Germinal center (tissue), 1 donor: ENCODE data around the gene CCDC7.
"Not testable (repeated sequence)": the region's sequence is repeated elsewhere in the genome, so short reads cannot be mapped to it uniquely, and the experiment has no call there.

Experiments
- DNase-seq: peaks from one replicate; pipeline ENCODE4 v3.0.0; 2012; ENCODE audit warnings: mixed read lengths, low spot score

Gene CCDC7

GRCh38 chr10:32887481-32887880, 441.5 kb downstream of the CCDC7 start:
- no peak for DNase-seq

- DNase-seq: no peak
Observed at GRCh38 chr10:32888161-32888927, 442.4 kb downstream of the CCDC7 start.

GRCh38 chr10:32889631-32890212, 443.8 kb downstream of the CCDC7 start:
- no peak for DNase-seq

GRCh38 chr10:32890444-32890843, 444.5 kb downstream of the CCDC7 start:
- DNase-seq: no peak

GRCh38 chr10:32891261-32891660, 445.3 kb downstream of the CCDC7 start:
- DNase-seq: no peak

GRCh38 chr10:32893434-32893833, 447.5 kb downstream of the CCDC7 start:
- no peak for DNase-seq

GRCh38 chr10:32893916-32894664, 448.1 kb downstream of the CCDC7 start:
- DNase-seq: no peak

GRCh38 chr10:32895200-32895968, 449.4 kb downstream of the CCDC7 start:
- not testable (repeated sequence) for DNase-seq

- DNase-seq: no peak
Observed at GRCh38 chr10:32901815-32902214, 455.9 kb downstream of the CCDC7 start.

GRCh38 chr10:32905466-32905865, 459.5 kb downstream of the CCDC7 start:
- DNase-seq: no peak

- no peak for DNase-seq
Observed at GRCh38 chr10:32906595-32906994, 460.7 kb downstream of the CCDC7 start.

GRCh38 chr10:32909456-32909855, 463.5 kb downstream of the CCDC7 start:
- no peak for DNase-seq

- not testable (repeated sequence) for DNase-seq
Observed at GRCh38 chr10:32909970-32910369, 464.0 kb downstream of the CCDC7 start.

- DNase-seq: no peak
Observed at GRCh38 chr10:32911285-32912016, 465.5 kb downstream of the CCDC7 start.

- not testable (repeated sequence) for DNase-seq
Observed at GRCh38 chr10:32917817-32918216, 471.9 kb downstream of the CCDC7 start.

GRCh38 chr10:32922170-32922569, 476.2 kb downstream of the CCDC7 start:
- DNase-seq: no peak

GRCh38 chr10:32923134-32923533, 477.2 kb downstream of the CCDC7 start:
- no peak for DNase-seq

- no peak for DNase-seq
Observed at GRCh38 chr10:32923849-32924248, 477.9 kb downstream of the CCDC7 start.
